ENCODE data around the gene TICAM1. TPM values are rescaled to one million over a fixed set of nuclear protein-coding genes. Genes with fewer than 3 reads are reported as not detected.

Gene TICAM1
- total RNA-seq, 1 experiment from 2014 or later: 6.5 TPM

DNA sequence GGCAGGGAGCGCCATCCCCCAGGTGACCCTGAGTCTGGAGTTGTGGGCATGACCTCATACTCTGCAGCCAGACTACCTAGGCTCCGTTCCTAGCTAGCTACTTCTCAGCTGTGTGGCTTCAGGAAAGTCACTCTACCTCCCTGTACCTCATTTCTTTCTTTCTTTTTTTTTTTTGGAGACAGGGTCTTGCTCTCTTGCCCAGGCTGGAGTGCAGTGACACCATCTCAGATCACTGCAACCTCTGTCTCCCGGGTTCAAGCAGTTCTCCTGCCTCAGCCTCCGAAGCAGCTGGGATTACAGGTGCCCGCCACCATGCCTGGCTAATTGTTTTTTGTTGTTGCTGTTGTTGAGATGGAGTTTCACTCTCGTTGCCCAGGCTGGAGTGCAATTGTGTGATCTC is 21.0 kb upstream of the TICAM1 start:
- H3K9ac ChIP-seq (ENCODE audit: low read length): no peak overlapping the region
- ATAC-seq: no peak
- H3F3A ChIP-seq (ENCODE audit: low read length, unreplicated experiment): no peaks in the 10 kb centered on the region
- TF ChIP-seq EZH2phosphoT487 (IDR thresholded peaks at IDR 0.05; ENCODE audit: borderline replicate concordance, low read length): no peak
- TF ChIP-seq EZH2 (IDR thresholded peaks at IDR 0.05; ENCODE audit: low read length, unreplicated experiment): no peak
- TF ChIP-seq, protein P1, sequence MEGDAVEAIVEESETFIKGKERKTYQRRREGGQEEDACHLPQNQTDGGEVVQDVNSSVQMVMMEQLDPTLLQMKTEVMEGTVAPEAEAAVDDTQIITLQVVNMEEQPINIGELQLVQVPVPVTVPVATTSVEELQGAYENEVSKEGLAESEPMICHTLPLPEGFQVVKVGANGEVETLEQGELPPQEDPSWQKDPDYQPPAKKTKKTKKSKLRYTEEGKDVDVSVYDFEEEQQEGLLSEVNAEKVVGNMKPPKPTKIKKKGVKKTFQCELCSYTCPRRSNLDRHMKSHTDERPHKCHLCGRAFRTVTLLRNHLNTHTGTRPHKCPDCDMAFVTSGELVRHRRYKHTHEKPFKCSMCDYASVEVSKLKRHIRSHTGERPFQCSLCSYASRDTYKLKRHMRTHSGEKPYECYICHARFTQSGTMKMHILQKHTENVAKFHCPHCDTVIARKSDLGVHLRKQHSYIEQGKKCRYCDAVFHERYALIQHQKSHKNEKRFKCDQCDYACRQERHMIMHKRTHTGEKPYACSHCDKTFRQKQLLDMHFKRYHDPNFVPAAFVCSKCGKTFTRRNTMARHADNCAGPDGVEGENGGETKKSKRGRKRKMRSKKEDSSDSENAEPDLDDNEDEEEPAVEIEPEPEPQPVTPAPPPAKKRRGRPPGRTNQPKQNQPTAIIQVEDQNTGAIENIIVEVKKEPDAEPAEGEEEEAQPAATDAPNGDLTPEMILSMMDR (conservative IDR thresholded peaks at IDR 0.05; ENCODE audit: low read depth, low read length): no peak
- no peaks in the 10 kb centered on the region for H3K79me2 ChIP-seq (ENCODE audit: low read length)
- no peak overlapping the region for H3K4me3 ChIP-seq (ENCODE audit: low read length)
- H3K9me2 ChIP-seq (replicated peaks; ENCODE audit: low read length): no peaks in the 10 kb centered on the region
- ChIA-PET CTCF (interaction anchor here (2.3 kb wide), 1 partner anchor 42 kb away, joined by 31 read pairs; no protein-coding TSS in a partner anchor), POLR2A (ENCODE audit: unreplicated experiment) (no interaction called here)
- no peaks in the 10 kb centered on the region for H3K27me3 ChIP-seq (ENCODE audit: low read length)
- intact Hi-C loops (cut with micrococcal nuclease): no loop called here
- H3K27ac ChIP-seq (ENCODE audit: low read length): no peak overlapping the region
- no peaks in the 10 kb centered on the region for H3K9me3 ChIP-seq (ENCODE audit: low read length)
- H3K4me1 ChIP-seq (ENCODE audit: insufficient read depth, low read length): no peaks in the 10 kb centered on the region
- BruUV-seq (replicated peaks): no TSS peak
- peaks cover 40% of the 10 kb centered on the region for H3K36me3 ChIP-seq (ENCODE audit: low read depth, low read length)
- H3K4me2 ChIP-seq (ENCODE audit: low read length): no peak overlapping the region
- no peak for DNase-seq
- H4K20me1 ChIP-seq (ENCODE audit: low read length): no peaks in the 10 kb centered on the region
- H2AFZ ChIP-seq (ENCODE audit: low read length): no peak overlapping the region

DNA sequence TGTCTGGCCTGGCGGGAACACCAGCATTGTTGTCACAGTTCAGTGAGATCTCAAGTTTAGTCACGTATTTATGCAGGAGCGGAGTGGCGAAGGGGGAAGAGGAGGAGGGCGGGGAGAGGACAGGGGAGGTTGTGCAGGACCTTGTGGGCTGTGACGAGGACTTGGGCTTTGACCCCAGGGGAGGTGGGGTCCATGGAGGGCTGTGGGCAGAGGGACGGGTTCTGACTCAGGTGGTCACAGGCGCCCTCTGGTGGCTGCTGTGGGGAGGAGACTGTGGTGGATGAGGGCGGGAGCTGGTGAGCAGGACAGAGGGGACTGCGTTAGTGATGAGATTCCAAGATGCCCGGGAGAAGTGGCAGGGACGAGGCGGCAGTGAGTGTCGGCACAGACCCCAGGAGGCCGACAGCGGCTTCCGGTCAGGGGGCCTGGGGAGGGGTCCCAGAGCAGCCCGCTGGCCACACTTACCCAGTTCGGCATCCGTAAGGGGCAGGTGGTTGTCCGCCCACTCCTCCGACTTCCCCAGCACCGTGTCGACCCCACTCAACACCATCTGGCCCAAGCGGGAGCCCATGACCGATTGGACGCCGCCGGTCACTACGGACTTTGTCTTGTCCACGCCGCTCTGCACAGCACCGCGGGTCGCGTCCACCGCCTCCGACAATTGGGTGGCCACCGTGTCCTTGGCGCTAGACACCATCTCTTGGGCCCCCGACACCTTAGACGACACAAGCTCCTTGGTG is 20.2 kb upstream of the TICAM1 start:
- H3K4me1 ChIP-seq (ENCODE audit: insufficient read depth, low read length): no peaks in the 10 kb centered on the region
- POLR2A ChIA-PET (ENCODE audit: unreplicated experiment): no interaction called here
- H3K27ac ChIP-seq (ENCODE audit: low read length): no peak overlapping the region
- H3K4me2 ChIP-seq (ENCODE audit: low read length): no peak overlapping the region
- DNase-seq (peak; percentile 67), ATAC-seq (peak; percentile 90)
- H2AFZ ChIP-seq (ENCODE audit: low read length): no peak overlapping the region
- H3K4me3 ChIP-seq (ENCODE audit: low read length): no peak overlapping the region
- no peaks in the 10 kb centered on the region for H3K79me2 ChIP-seq (ENCODE audit: low read length)
- intact Hi-C loops (cut with micrococcal nuclease): loop anchor here (1.0 kb wide), 1 partner anchor 42 kb away; no protein-coding TSS in a partner anchor
- CTCF ChIA-PET: interaction anchor here (0.5 to 2.3 kb wide), 5 partner anchors 17 to 60 kb away, joined by 3 to 31 read pairs (median 4); partner anchors contain the start of gene FEM1A
- H4K20me1 ChIP-seq (ENCODE audit: low read length): no peaks in the 10 kb centered on the region
- peaks cover 33% of the 10 kb centered on the region for H3K36me3 ChIP-seq (ENCODE audit: low read depth, low read length)
- no peaks in the 10 kb centered on the region for H3K9me2 ChIP-seq (replicated peaks; ENCODE audit: low read length)
- no peaks in the 10 kb centered on the region for H3K9me3 ChIP-seq (ENCODE audit: low read length)
- H3K27me3 ChIP-seq (ENCODE audit: low read length): no peaks in the 10 kb centered on the region
- TF ChIP-seq, protein P1 (conservative IDR thresholded peaks at IDR 0.05; ENCODE audit: low read depth, low read length): peak; percentile 95
- TF ChIP-seq EZH2 (IDR thresholded peaks at IDR 0.05; ENCODE audit: low read length, unreplicated experiment) (no peak), EZH2phosphoT487 (IDR thresholded peaks at IDR 0.05; ENCODE audit: borderline replicate concordance, low read length) (no peak)
- no peak overlapping the region for H3K9ac ChIP-seq (ENCODE audit: low read length)
- BruUV-seq (replicated peaks): no TSS peak
- H3F3A ChIP-seq (ENCODE audit: low read length, unreplicated experiment): no peaks in the 10 kb centered on the region

DNA sequence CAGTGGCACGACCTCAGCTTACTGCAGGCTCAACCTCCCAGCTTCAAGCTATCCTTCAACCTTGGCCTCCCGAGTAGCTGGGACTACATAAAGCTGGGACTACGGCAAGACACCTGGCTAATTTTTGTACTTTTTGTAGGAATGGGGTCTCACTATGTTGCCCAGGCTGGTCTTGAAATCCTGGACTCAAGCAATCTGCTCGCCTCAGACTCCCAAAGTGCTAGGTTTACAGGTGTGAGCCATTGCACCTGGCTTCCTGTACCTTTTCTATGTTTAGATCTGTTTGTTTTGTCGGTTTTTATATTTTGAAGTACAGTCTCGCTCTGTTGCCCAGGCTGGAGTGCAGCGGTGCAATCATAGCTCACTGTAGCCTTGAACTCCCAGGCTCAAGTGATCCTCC is 17.5 kb upstream of the TICAM1 start:
- Histone ChIP-seq H3K4me2 (ENCODE audit: low read length) (no peak overlapping the region), H3K4me1 (ENCODE audit: insufficient read depth, low read length) (no peaks in the 10 kb centered on the region), H3K9me2 (replicated peaks; ENCODE audit: low read length) (no peaks in the 10 kb centered on the region), H3K79me2 (ENCODE audit: low read length) (no peaks in the 10 kb centered on the region), H3K4me3 (ENCODE audit: low read length) (no peak overlapping the region), H3K27ac (ENCODE audit: low read length) (no peak overlapping the region), H3K36me3 (ENCODE audit: low read depth, low read length) (peaks cover 27% of the 10 kb centered on the region), H3F3A (ENCODE audit: low read length, unreplicated experiment) (no peaks in the 10 kb centered on the region), H4K20me1 (ENCODE audit: low read length) (no peaks in the 10 kb centered on the region), H3K9me3 (ENCODE audit: low read length) (no peaks in the 10 kb centered on the region), H2AFZ (ENCODE audit: low read length) (no peak overlapping the region), H3K9ac (ENCODE audit: low read length) (no peak overlapping the region), H3K27me3 (ENCODE audit: low read length) (no peaks in the 10 kb centered on the region)
- ChIA-PET CTCF (no interaction called here), POLR2A (ENCODE audit: unreplicated experiment) (interaction anchor here (0.6 kb wide), 1 partner anchor 28 kb away, joined by 4 read pairs; no protein-coding TSS in a partner anchor)
- ATAC-seq (no peak), DNase-seq (no peak)
- TF ChIP-seq, protein P1 (conservative IDR thresholded peaks at IDR 0.05; ENCODE audit: low read depth, low read length): no peak
- TF ChIP-seq EZH2phosphoT487 (IDR thresholded peaks at IDR 0.05; ENCODE audit: borderline replicate concordance, low read length) (no peak), EZH2 (IDR thresholded peaks at IDR 0.05; ENCODE audit: low read length, unreplicated experiment) (no peak)
- BruUV-seq (replicated peaks): no TSS peak
- intact Hi-C loops (cut with micrococcal nuclease): no loop called here

All from PC-3 (cell line).